Coronary artery (tissue), 2 donors: ENCODE results near the gene TAS2R40.
"Not testable (repeated sequence)": the region's sequence is repeated elsewhere in the genome, so short reads cannot be mapped to it uniquely, and the experiment has no call there.

ENCODE experiments used
- DNase-seq: peaks from one replicate; pipeline ENCODE4 v3.0.0-alpha.2; 2017; ENCODE audit warnings: low spot score
- H3K27ac ChIP-seq, 2 donors: fragments of 200-600 bp; sonication (generic); one replicate each; pipeline ENCODE4 v1.5.1; 2016 to 2019
- H3K4me3 ChIP-seq: fragments of 200-600 bp; sonication (generic); 2 replicates; pipeline ENCODE4 v1.5.1; 2016; ENCODE audit warnings: mild to moderate bottlenecking, moderate library complexity
- TF ChIP-seq, protein P1 (sequence below): fragments of 200-600 bp; sonication (generic); IDR thresholded peaks from one replicate; pipeline ENCODE4 v1.5.1; 2019; ENCODE audit warnings: antibody characterized with exemption

The TAS2R40 gene

DNA sequence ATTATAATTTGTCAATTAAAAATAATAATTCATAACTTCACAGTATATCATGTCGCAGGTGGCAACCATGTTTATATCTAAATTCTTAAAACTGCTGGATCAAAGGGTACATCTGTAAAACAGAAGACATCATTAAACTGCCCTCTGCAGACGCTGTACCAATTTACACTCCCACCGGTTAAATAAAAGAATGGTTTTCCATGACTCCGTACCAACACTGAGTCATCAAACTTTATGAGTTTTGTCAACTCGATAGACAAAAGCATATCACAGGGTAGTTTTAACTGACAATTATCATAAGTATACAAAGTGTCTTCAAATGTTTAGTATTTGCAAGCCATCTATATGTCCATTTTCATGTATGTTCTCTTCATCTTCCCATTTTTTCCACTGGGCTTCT lies 35.7 kb downstream of the TAS2R40 start:
- TF ChIP-seq, protein P1, sequence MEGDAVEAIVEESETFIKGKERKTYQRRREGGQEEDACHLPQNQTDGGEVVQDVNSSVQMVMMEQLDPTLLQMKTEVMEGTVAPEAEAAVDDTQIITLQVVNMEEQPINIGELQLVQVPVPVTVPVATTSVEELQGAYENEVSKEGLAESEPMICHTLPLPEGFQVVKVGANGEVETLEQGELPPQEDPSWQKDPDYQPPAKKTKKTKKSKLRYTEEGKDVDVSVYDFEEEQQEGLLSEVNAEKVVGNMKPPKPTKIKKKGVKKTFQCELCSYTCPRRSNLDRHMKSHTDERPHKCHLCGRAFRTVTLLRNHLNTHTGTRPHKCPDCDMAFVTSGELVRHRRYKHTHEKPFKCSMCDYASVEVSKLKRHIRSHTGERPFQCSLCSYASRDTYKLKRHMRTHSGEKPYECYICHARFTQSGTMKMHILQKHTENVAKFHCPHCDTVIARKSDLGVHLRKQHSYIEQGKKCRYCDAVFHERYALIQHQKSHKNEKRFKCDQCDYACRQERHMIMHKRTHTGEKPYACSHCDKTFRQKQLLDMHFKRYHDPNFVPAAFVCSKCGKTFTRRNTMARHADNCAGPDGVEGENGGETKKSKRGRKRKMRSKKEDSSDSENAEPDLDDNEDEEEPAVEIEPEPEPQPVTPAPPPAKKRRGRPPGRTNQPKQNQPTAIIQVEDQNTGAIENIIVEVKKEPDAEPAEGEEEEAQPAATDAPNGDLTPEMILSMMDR = no peak
- H3K27ac ChIP-seq = no peak overlapping the region

DNA sequence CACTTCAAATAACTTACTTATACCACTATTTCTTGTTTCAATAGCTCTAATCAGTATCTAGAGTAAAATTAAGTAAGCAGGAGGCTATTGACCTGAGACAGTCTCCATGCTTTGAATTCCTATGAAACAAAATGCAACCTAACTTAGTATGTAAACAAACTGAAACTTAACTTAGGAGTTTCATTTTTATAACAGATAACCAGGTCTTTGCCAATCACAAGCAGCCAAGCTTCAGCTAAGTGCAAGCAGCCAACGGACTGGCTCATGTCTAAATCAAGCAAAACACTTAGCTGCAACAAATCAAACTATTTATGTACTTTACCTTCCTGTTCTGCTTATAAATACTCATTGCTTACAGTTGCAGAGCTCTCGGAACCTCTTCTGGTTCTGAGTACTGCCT lies 37.0 kb downstream of the TAS2R40 start:
- TF ChIP-seq, protein P1 = no peak
- Histone ChIP-seq H3K27ac (no peak overlapping the region), H3K4me3 (peak overlapping the region; percentile 6)
- no peak for DNase-seq

More for the DNA sequence above, 35.7 kb downstream of the TAS2R40 start:
- DNase-seq = no peak
- no peak overlapping the region for H3K4me3 ChIP-seq

DNA sequence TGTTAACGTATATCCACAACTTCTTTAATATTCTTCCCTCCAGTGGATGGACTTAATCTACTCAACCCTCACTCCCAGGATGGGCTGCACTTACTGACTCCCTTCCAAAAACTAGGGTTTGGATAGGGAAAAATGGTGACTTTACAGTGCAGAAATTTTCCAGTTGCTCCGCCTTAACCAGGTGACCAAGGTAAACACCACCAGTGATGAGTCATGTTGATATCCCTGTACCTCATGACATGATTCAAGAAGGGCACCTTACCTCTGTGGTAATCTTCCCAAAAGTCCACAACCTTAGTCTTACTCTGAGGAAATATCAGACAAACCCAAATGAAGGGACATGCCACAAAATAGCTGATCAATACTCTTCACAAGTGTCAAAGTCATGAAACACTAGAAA lies 37.9 kb downstream of the TAS2R40 start:
- Histone ChIP-seq H3K27ac (no peak overlapping the region), H3K4me3 (no peak overlapping the region)
- TF ChIP-seq, protein P1 = no peak

DNA sequence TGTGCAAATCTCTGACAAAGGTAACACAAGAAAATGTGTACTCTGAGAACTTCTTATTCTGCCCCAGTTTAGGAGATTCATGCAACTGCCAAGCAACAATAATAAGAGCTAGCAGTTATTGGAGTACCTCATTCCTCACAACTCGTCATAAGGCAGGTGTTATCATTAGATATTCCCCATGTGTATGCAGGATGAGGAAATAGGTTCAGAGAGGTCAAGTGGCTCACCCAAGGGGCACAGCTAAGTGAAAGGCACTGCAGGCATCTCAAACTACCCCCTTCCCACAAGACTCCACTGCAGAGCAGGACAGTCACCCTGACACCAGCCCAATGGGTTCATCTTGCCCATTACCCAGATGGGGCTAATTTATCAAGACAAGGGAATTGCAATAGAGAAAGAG lies 40.1 kb downstream of the TAS2R40 start:
- Histone ChIP-seq H3K27ac (no peak overlapping the region), H3K4me3 (no peak overlapping the region)
- TF ChIP-seq, protein P1 = no peak
- DNase-seq = no peak

More for the DNA sequence above, 37.9 kb downstream of the TAS2R40 start:
- no peak for DNase-seq

DNA sequence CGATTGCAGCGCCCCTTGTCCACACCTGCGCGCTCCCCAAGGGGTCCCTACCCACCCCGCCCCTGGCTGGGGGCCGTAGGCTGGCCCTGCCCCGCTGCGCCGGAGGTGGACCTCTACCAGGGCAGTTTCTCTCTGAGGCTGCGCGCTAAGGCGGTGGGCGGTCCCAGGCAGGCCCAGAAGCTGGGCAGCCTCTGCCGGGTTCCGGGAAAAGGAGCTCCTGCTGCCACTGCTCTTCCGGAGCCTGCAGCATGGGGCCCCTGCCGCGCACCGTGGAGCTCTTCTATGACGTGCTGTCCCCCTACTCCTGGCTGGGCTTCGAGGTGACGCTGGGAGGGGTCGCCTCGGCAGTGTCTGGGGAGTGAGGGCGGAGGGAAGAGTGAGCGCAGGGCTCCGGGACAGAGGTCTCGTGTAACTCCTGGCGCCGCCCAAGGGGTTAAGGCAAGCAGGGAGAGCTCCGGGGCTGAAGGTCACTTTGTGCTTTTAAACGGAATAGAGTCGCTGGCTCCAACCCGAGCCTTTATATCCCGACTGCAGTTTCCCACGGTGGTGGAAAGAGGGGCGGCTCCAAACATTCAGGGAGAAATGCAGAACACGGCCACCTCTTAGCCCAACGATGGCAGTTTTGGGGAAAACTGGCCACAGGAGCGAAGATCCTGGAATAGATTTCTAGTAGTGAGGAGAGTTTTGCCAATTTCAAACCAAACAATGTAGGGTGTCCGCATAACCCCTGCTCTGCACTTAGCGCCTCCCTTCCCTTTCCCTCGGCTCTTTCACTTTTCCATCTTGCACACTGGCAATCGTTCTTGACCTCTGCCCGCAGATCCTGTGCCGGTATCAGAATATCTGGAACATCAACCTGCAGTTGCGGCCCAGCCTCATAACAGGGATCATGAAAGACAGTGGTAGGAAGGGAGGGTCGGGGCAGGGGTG lies 41.7 kb downstream of the TAS2R40 start, which contains the start of gene GSTK1:
Gene GSTK1 (plus strand): TSS at position 176 of the 930 bp plus-strand sequence. CDS start 73 bp downstream, at position 249.
- peak; percentile 84 for DNase-seq

DNA sequence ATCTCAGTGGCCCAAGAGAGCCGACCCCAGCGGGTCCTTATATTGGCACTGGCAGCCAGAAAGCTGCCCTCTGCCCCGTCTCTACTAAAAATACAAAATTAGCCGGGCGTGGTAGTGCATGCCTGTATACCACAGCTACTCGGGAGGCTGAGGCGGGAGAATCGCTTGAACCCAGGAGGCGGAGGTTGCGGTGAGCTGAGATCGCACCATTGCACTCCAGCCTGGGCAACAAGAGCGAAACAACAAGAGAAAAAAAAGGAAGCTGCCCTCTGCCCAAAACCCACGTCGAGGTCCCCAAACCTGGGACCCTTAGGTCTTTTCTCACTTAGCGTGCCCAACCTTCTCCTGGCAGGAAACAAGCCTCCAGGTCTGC lies 42.3 kb downstream of the TAS2R40 start:
- Histone ChIP-seq H3K27ac (peak overlapping the region; percentile 57 to 89), H3K4me3 (peak overlapping the region; percentile 89)
- not testable (repeated sequence) for DNase-seq

More for the DNA sequence above, 41.7 kb downstream of the TAS2R40 start, which contains the start of gene GSTK1:
- TF ChIP-seq, protein P1 = no peak
- Histone ChIP-seq H3K4me3 (peak within 1 kb of the TSS; percentile 89), H3K27ac (peak within 1 kb of the TSS; percentile 57 to 89)

DNA sequence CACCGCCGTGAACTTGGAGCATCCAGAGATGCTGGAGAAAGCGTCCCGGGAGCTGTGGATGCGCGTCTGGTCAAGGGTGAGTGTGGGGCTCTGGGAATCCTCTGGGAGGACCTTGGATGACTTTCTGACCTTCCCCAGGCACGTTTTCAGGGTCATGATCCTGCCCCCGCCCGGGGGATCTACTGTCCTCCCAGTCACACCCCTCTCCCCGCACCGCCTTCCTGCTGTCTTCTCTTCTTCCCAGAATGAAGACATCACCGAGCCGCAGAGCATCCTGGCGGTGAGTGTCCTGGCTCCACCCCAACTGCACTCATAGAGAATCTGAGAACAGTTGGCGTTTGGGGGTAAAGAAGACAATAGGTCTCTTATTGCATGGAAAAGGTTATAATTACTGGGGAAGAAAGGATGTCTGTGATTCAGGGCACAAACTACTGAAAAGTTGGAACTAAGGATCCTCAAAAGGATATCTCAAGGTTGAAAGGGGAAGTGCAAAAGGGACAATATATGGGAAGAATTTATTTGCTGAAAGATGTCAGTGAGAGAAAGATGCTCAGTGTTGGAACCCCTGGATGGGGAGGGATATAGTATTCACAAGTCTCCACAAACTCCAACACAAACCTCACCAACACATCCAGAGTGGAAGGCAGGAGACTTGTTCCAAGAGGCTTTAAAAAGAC lies 43.3 kb downstream of the TAS2R40 start:
- Histone ChIP-seq H3K4me3 (peak overlapping the region; percentile 89), H3K27ac (peak overlapping the region in 1 of 2 donors; percentile 10)
- no peak for DNase-seq
- TF ChIP-seq, protein P1 = no peak
